Colonic mucosa (tissue), 4 donors: ENCODE measurements around the gene DNAJA3. TPM values are rescaled to one million over a fixed set of nuclear protein-coding genes. Genes with fewer than 3 reads are reported as not detected.

ENCODE experiments used
- DNase-seq: peaks from one replicate; pipeline ENCODE4 v3.0.0-alpha.2; 2020
- H3K27ac ChIP-seq: fragments of 200-600 bp; one replicate; pipeline ENCODE4 v1.8.0; 2021
- H3K27me3 ChIP-seq: fragments of 200-600 bp; one replicate; pipeline ENCODE4 v1.8.0; 2021
- H3K36me3 ChIP-seq: fragments of 200-600 bp; one replicate; pipeline ENCODE4 v1.8.0; 2021
- H3K4me1 ChIP-seq: fragments of 200-600 bp; one replicate; pipeline ENCODE4 v1.8.0; 2021; ENCODE audit warnings: mild to moderate bottlenecking
- H3K4me3 ChIP-seq: fragments of 200-600 bp; one replicate; pipeline ENCODE4 v1.8.0; 2021
- H3K9ac ChIP-seq, 2 donors: one replicate each; pipeline ENCODE4 v1.7.0; 2013; ENCODE audit warnings: control low read depth in 2 of 2, low read depth in 2 of 2, low read length in 2 of 2
- H3K9me3 ChIP-seq: fragments of 200-600 bp; one replicate; pipeline ENCODE4 v1.8.0; 2021
- CTCF ChIP-seq: fragments of 200-600 bp; IDR thresholded peaks from one replicate; pipeline ENCODE4 v1.8.0; 2022; ENCODE audit warnings: antibody characterized with exemption, mild to moderate bottlenecking
- intact Hi-C: fragments of 100-400 bp; cut with DNase I; formaldehyde crosslinking; loops from one replicate; pipeline ENCODE4 v1.14.1; 2022
- total RNA-seq, 2 donors: library from RNA; stranded (reverse); fragmentation: NEBNext Ultra II Directional in 1 of 2; extraction: Animal tissue kit (Norgen Biotek cat#: 25700) in 1 of 2; gene quantifications; one replicate each; pipeline ENCODE4 v1.2.1, GENCODE V29; 2021
- donor health status: healthy.
- donor health status: DM: no; HTN: no; CAD: no.
- donor health status: DM: no; HTN: no; CAD: no.

DNAJA3 gene
- total RNA-seq, 2 donors from 2014 or later = 48.3 to 76.1 TPM

- DNase-seq = no peak
- Histone ChIP-seq H3K36me3 (no peaks in the 10 kb centered on the region), H3K4me1 (no peaks in the 10 kb centered on the region)
These were observed 43.5 kb upstream of the DNAJA3 start for GRCh38 chr16:4381935-4382794.

GRCh38 chr16:4382795-4383357 is 42.8 kb upstream of the DNAJA3 start:
- TF ChIP-seq CTCF = no peak
- intact Hi-C loops = no loop called here
- Histone ChIP-seq H3K9ac (no peak overlapping the region), H3K4me3 (no peak overlapping the region), H3K27me3 (no peaks in the 10 kb centered on the region), H3K9me3 (no peaks in the 10 kb centered on the region), H3K27ac (no peak overlapping the region), H3K36me3 (no peaks in the 10 kb centered on the region), H3K4me1 (no peaks in the 10 kb centered on the region)
- DNase-seq = no peak

More at GRCh38 chr16:4381935-4382794, 43.5 kb upstream of the DNAJA3 start:
- no peak overlapping the region for H3K9ac ChIP-seq
- H3K27me3 ChIP-seq = no peaks in the 10 kb centered on the region
- no peak overlapping the region for H3K27ac ChIP-seq
- no peak overlapping the region for H3K4me3 ChIP-seq
- H3K9me3 ChIP-seq = no peaks in the 10 kb centered on the region
- intact Hi-C loops = no loop called here
- no peak for TF ChIP-seq CTCF

- no peaks in the 10 kb centered on the region for H3K36me3 ChIP-seq
- H3K4me3 ChIP-seq = no peak overlapping the region
- H3K4me1 ChIP-seq = no peaks in the 10 kb centered on the region
- H3K27ac ChIP-seq = no peak overlapping the region
- DNase-seq = no peak
- H3K9ac ChIP-seq = no peak overlapping the region
- no peaks in the 10 kb centered on the region for H3K27me3 ChIP-seq
- TF ChIP-seq CTCF = no peak
- intact Hi-C loops = no loop called here
- H3K9me3 ChIP-seq = no peaks in the 10 kb centered on the region
These were observed 41.9 kb upstream of the DNAJA3 start for GRCh38 chr16:4383591-4384444.

- H3K36me3 ChIP-seq = no peaks in the 10 kb centered on the region
- intact Hi-C loops = no loop called here
- no peak overlapping the region for H3K27ac ChIP-seq
These were observed 41.1 kb upstream of the DNAJA3 start for GRCh38 chr16:4384509-4384942.

More at GRCh38 chr16:4384509-4384942, 41.1 kb upstream of the DNAJA3 start:
- Histone ChIP-seq H3K9me3 (no peaks in the 10 kb centered on the region), H3K27me3 (no peaks in the 10 kb centered on the region), H3K9ac (no peak overlapping the region), H3K4me1 (no peaks in the 10 kb centered on the region), H3K4me3 (no peak overlapping the region)
- no peak for DNase-seq
- no peak for TF ChIP-seq CTCF
